ENCODE measurements around the gene AGBL5.

Gene AGBL5

DNA sequence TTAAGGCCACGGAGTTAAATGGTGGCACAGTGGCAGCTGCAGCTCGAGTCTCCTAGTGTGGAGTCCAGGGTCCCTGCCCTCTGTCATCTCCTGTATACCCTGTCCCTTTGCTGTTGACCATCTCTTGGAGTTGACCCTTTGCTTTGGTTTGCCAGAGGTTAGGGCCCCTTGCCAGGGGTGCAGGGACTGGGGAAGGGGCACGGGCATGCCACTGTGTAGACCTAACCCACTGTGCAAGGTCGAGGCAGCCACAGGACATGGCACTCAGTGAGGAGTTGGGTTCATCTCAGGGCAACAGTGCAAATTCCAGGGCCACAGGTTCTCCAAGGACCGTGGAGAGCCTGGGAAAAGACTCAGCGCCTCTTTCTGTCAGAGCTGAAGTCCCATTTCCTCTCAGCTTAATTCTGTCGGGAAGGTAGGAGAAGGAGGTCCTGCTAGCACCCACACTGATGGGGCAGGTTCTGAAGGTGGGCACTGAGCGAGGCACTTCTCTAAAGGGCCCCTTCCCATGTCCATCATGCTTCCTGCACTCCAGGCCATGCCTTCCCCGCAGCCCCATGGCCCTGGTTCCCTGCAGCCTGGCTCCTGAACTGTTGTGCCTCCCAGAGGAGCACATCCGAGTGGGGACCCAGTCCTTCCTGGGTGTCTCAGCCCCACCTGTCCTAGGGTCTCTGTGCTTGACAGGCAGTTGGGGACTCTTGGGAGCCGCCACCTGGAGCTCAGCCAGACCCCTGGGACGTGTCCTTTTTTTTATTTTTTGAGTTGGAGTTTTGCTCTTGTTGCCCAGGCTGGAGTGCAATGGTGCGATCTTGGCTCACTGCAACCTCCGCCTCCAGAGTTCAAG lies 37.9 kb downstream of the AGBL5 start:
- no peak overlapping the region for H3K27ac ChIP-seq (ENCODE audit: low read depth, low read length)
- peaks cover 2 to 23% (median 19%) of the 10 kb centered on the region in 5 donors for H3K4me1 ChIP-seq (ENCODE audit: control insufficient read depth in 5 of 5, insufficient read depth in 5 of 5, low read length in 5 of 5)
- no peak overlapping the region for H3K4me3 ChIP-seq (ENCODE audit: low read depth in 1 of 5, low read length in 5 of 5)
- no peaks in the 10 kb centered on the region for H3K9me3 ChIP-seq (ENCODE audit: control insufficient read depth in 5 of 5, low read length in 5 of 5)
- no peaks in the 10 kb centered on the region for H3K27me3 ChIP-seq (ENCODE audit: control insufficient read depth in 5 of 5, insufficient read depth in 4 of 5, low read length in 5 of 5)
- H3K36me3 ChIP-seq (ENCODE audit: control insufficient read depth in 5 of 5, insufficient read depth in 5 of 5, low read length in 5 of 5) = peaks cover 0 to 2% (median 0%) of the 10 kb centered on the region in 5 donors
- H3K9ac ChIP-seq (ENCODE audit: low read length in 5 of 5) = no peak overlapping the region

DNA sequence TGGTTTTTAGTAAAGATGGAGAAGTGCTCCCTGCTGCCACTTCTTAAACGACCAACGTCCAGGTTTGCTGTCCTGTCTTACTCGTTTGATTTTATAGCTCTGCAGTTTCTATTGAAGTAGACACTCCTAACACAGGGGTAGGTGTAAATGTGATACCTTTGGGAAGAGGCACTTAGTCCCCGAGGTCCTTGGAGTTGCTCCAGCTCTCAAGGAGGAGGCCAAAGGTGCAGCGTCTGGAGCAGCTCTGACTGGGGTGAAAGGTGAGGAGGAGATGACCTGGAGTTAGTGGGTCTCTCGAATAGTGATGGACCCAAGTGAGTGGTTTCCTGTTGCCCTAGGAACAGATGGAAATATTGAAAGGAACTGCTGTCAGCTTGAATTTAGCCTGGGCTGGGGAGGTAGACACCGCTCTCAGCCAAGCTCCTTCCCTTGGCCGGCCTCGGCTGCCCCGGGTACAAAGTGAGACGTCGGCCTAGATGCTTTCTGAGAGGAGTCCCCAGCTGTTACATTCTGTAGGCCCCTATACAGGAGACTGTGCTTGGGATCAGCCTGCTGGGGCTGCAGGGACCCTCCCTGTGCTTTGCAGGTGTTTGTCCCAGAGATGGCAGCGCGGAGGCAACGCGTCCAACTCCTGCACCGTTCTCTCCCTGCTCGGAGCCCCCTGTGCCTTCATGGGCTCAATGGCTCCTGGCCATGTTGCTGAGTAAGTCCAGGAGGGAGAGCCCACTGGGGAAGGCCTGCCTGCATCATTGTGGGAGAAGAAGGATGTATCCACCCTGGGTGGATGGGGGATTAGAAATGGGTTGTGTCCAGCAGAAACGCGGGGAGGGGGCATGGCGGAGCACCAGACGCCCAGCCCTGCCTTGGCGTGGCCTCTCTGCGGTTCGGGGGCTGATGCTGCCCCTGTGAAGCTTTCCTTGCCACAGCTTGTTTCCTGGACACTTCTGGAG lies 40.6 kb downstream of the AGBL5 start:
- no peak overlapping the region for H3K4me3 ChIP-seq (ENCODE audit: low read depth in 1 of 5, low read length in 5 of 5)
- peaks cover 6 to 20% (median 17%) of the 10 kb centered on the region in 5 donors for H3K4me1 ChIP-seq (ENCODE audit: control insufficient read depth in 5 of 5, insufficient read depth in 5 of 5, low read length in 5 of 5)
- H3K9ac ChIP-seq (ENCODE audit: low read length in 5 of 5) = no peak overlapping the region

DNA sequence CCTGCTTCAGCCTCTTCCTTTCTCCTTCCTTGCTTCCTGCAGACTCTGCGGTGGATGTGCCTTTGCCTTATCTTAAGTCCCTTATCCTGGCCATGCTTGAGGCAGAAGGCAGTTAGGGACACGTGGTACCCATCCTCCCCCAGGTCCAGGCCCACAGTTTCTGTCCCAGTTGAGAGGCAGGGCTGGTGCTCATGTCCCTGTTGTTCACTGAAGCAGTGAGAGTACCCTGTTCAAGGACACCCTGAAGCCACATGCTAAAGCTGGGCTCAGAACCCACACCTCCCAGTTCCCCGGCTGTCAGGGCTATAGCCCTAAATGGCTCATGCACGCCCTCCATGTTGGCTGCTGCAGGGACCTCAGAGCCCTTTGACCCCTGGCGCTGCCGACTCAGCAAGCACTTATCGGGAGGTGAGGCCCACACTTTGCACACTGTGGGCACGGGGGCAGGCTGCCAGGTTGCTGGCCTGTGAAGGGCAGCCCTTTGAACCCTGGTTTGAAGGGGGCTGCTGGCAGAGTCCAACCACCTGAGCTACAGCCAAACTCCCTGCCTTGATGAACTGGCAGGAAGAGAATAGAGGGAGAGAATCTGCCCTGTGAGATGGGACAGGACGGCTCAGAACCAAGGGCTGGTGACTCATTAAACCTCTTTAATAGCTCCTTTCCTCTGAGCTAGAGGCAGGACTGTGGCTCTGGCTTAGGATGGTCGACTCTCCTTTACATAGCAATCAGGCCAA lies 41.4 kb downstream of the AGBL5 start:
- Histone ChIP-seq H3K27me3 (ENCODE audit: control insufficient read depth in 5 of 5, insufficient read depth in 4 of 5, low read length in 5 of 5) (no peaks in the 10 kb centered on the region), H3K36me3 (ENCODE audit: control insufficient read depth in 5 of 5, insufficient read depth in 5 of 5, low read length in 5 of 5) (peaks cover 0 to 3% (median 0%) of the 10 kb centered on the region in 5 donors), H3K4me1 (ENCODE audit: control insufficient read depth in 5 of 5, insufficient read depth in 5 of 5, low read length in 5 of 5) (peaks cover 6 to 19% (median 13%) of the 10 kb centered on the region in 5 donors), H3K4me3 (ENCODE audit: low read depth in 1 of 5, low read length in 5 of 5) (no peak overlapping the region), H3K9me3 (ENCODE audit: control insufficient read depth in 5 of 5, low read length in 5 of 5) (no peaks in the 10 kb centered on the region), H3K27ac (ENCODE audit: low read depth, low read length) (no peak overlapping the region), H3K9ac (ENCODE audit: low read length in 5 of 5) (no peak overlapping the region)

More for the DNA sequence above, 40.6 kb downstream of the AGBL5 start:
- no peak overlapping the region for H3K27ac ChIP-seq (ENCODE audit: low read depth, low read length)
- H3K9me3 ChIP-seq (ENCODE audit: control insufficient read depth in 5 of 5, low read length in 5 of 5) = no peaks in the 10 kb centered on the region
- H3K27me3 ChIP-seq (ENCODE audit: control insufficient read depth in 5 of 5, insufficient read depth in 4 of 5, low read length in 5 of 5) = no peaks in the 10 kb centered on the region
- peaks cover 0 to 3% (median 0%) of the 10 kb centered on the region in 5 donors for H3K36me3 ChIP-seq (ENCODE audit: control insufficient read depth in 5 of 5, insufficient read depth in 5 of 5, low read length in 5 of 5)

DNA sequence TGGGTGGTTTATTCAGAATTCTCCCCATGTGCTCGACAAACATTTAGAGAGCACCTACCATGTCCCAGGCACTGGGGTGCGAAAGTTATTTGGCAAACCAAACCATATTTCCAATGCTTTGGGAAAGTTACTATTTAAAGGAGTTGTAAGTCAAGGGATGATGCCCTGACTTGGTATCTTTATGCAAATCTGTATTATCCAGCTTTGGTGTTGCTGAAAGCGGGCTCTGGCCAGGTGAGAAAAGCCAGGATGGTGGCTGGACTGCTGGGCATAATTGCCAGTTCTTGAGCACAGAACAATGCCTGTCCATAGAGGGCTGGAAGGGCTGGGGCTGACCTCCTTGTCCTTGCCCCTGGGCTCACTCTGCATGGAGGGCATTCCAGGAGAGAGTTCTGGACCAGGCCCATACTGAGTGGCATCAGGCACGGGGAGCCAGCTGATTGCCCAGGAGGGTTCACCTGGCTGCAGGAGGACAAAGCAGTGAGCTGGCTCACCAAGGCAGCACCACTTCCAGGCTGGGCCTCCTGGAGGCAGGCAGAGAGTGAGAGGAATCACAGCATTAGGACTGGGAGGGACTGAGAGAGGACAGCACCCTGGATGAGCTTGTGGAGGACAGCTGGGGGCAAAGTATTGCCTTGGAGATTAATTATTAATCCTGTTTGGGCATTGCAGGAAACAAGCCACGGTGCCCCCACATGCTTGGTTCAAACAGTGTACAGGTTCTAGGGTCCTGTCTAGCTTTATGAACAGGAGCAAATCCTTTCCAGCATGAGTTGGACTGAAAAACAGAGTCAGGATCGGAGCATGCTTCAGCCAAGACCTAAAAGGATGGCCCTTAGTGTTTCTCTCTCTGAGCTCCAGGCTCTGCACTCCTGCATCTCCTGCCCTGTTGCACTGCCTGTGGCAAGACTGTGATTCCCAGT lies 42.2 kb downstream of the AGBL5 start:
- no peaks in the 10 kb centered on the region for H3K9me3 ChIP-seq (ENCODE audit: control insufficient read depth in 5 of 5, low read length in 5 of 5)
- no peaks in the 10 kb centered on the region for H3K27me3 ChIP-seq (ENCODE audit: control insufficient read depth in 5 of 5, insufficient read depth in 4 of 5, low read length in 5 of 5)
- H3K4me3 ChIP-seq (ENCODE audit: low read depth in 1 of 5, low read length in 5 of 5) = no peak overlapping the region
- peaks cover 6 to 19% (median 13%) of the 10 kb centered on the region in 5 donors for H3K4me1 ChIP-seq (ENCODE audit: control insufficient read depth in 5 of 5, insufficient read depth in 5 of 5, low read length in 5 of 5)
- H3K9ac ChIP-seq (ENCODE audit: low read length in 5 of 5) = no peak overlapping the region
- H3K27ac ChIP-seq (ENCODE audit: low read depth, low read length) = no peak overlapping the region
- H3K36me3 ChIP-seq (ENCODE audit: control insufficient read depth in 5 of 5, insufficient read depth in 5 of 5, low read length in 5 of 5) = peaks cover 0 to 3% (median 0%) of the 10 kb centered on the region in 5 donors

GRCh38 chr2:27094353-27094984 lies 43.0 kb downstream of the AGBL5 start:
- H3K9ac ChIP-seq (ENCODE audit: low read length in 5 of 5) = no peak overlapping the region
- H3K36me3 ChIP-seq (ENCODE audit: control insufficient read depth in 5 of 5, insufficient read depth in 5 of 5, low read length in 5 of 5) = peaks cover 0 to 4% (median 0%) of the 10 kb centered on the region in 5 donors
- H3K27me3 ChIP-seq (ENCODE audit: control insufficient read depth in 5 of 5, insufficient read depth in 4 of 5, low read length in 5 of 5) = no peaks in the 10 kb centered on the region
- no peak overlapping the region for H3K4me3 ChIP-seq (ENCODE audit: low read depth in 1 of 5, low read length in 5 of 5)
- peaks cover 6 to 19% (median 13%) of the 10 kb centered on the region in 5 donors for H3K4me1 ChIP-seq (ENCODE audit: control insufficient read depth in 5 of 5, insufficient read depth in 5 of 5, low read length in 5 of 5)
- H3K27ac ChIP-seq (ENCODE audit: low read depth, low read length) = no peak overlapping the region
- no peaks in the 10 kb centered on the region for H3K9me3 ChIP-seq (ENCODE audit: control insufficient read depth in 5 of 5, low read length in 5 of 5)

DNA sequence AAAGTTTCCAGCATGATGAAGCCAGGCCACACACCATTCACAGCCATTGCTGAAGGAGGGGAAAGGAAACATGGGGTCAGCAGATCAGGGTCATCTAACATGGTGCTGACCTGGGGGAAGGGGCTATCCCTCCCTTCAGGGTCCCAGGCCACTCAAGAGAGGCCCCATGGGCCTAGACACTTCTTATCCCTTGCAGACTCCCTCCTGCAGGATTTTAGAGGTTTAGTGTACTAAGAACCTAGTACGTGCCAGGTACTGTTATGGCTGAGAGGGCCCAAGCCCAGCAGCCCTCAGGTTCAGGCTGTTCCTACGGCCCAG lies 43.9 kb downstream of the AGBL5 start:
- peak overlapping the region in 1 of 5 donors; percentile 70 for H3K4me3 ChIP-seq (ENCODE audit: low read depth in 1 of 5, low read length in 5 of 5)
- H3K36me3 ChIP-seq (ENCODE audit: control insufficient read depth in 5 of 5, insufficient read depth in 5 of 5, low read length in 5 of 5) = peaks cover 0 to 6% (median 0%) of the 10 kb centered on the region in 5 donors
- no peak overlapping the region for H3K27ac ChIP-seq (ENCODE audit: low read depth, low read length)
- H3K9ac ChIP-seq (ENCODE audit: low read length in 5 of 5) = no peak overlapping the region
- no peaks in the 10 kb centered on the region for H3K9me3 ChIP-seq (ENCODE audit: control insufficient read depth in 5 of 5, low read length in 5 of 5)
- H3K27me3 ChIP-seq (ENCODE audit: control insufficient read depth in 5 of 5, insufficient read depth in 4 of 5, low read length in 5 of 5) = no peaks in the 10 kb centered on the region
- H3K4me1 ChIP-seq (ENCODE audit: control insufficient read depth in 5 of 5, insufficient read depth in 5 of 5, low read length in 5 of 5) = peaks cover 6 to 19% (median 13%) of the 10 kb centered on the region in 5 donors

GRCh38 chr2:27095745-27096651 lies 44.5 kb downstream of the AGBL5 start:
- Histone ChIP-seq H3K4me3 (ENCODE audit: low read depth in 1 of 5, low read length in 5 of 5) (peak overlapping the region; percentile 46 to 70 (median 62)), H3K36me3 (ENCODE audit: control insufficient read depth in 5 of 5, insufficient read depth in 5 of 5, low read length in 5 of 5) (peaks cover 0 to 6% (median 0%) of the 10 kb centered on the region in 5 donors), H3K27ac (ENCODE audit: low read depth, low read length) (no peak overlapping the region), H3K9ac (ENCODE audit: low read length in 5 of 5) (peak overlapping the region in 2 of 5 donors; percentile 4 to 53), H3K9me3 (ENCODE audit: control insufficient read depth in 5 of 5, low read length in 5 of 5) (no peaks in the 10 kb centered on the region), H3K27me3 (ENCODE audit: control insufficient read depth in 5 of 5, insufficient read depth in 4 of 5, low read length in 5 of 5) (no peaks in the 10 kb centered on the region), H3K4me1 (ENCODE audit: control insufficient read depth in 5 of 5, insufficient read depth in 5 of 5, low read length in 5 of 5) (peaks cover 6 to 19% (median 13%) of the 10 kb centered on the region in 5 donors)

- no peaks in the 10 kb centered on the region for H3K27me3 ChIP-seq (ENCODE audit: control insufficient read depth in 5 of 5, insufficient read depth in 4 of 5, low read length in 5 of 5)
These were observed 45.4 kb downstream of the AGBL5 start for GRCh38 chr2:27096748-27097297.

More at GRCh38 chr2:27096748-27097297, 45.4 kb downstream of the AGBL5 start:
- peaks cover 0 to 6% (median 0%) of the 10 kb centered on the region in 5 donors for H3K36me3 ChIP-seq (ENCODE audit: control insufficient read depth in 5 of 5, insufficient read depth in 5 of 5, low read length in 5 of 5)
- no peak overlapping the region for H3K27ac ChIP-seq (ENCODE audit: low read depth, low read length)
- peak overlapping the region in 1 of 5 donors; percentile 4 for H3K9ac ChIP-seq (ENCODE audit: low read length in 5 of 5)
- peaks cover 6 to 19% (median 13%) of the 10 kb centered on the region in 5 donors for H3K4me1 ChIP-seq (ENCODE audit: control insufficient read depth in 5 of 5, insufficient read depth in 5 of 5, low read length in 5 of 5)
- H3K9me3 ChIP-seq (ENCODE audit: control insufficient read depth in 5 of 5, low read length in 5 of 5) = no peaks in the 10 kb centered on the region
- H3K4me3 ChIP-seq (ENCODE audit: low read depth in 1 of 5, low read length in 5 of 5) = peak overlapping the region in 3 of 5 donors; percentile 11 to 69 (median 60)
